K562 (cell line): ENCODE data around the gene DPY19L1. TPM values are rescaled to one million over a fixed set of nuclear protein-coding genes. Genes with fewer than 3 reads are reported as not detected.

Experiments used
- ATAC-seq: fragments of 200-7000 bp; cut with Tn5 transposase; 3 replicates; pipeline ENCODE4 v1.9.1; 2020; ENCODE audit warnings: moderate library complexity
- BruUV-seq: library from RNA; stranded (reverse); fragments of 400-500 nt; replicated peaks from 2 replicates; lab custom pipeline; 2021; lab: Mats Ljungman, UMichigan
- CTCF ChIA-PET: fragments of 300-600 bp; formaldehyde crosslinking; extraction: SDS; loops from one replicate; lab custom pipeline; 2021; ENCODE audit warnings: low intra/inter-chr PET ratio; lab: Yijun Ruan, JAX
- POLR2A ChIA-PET: fragments of 300-600, 350-650 bp; sonication (Branson Sonifier 250); formaldehyde crosslinking; extraction: SDS; loops from one replicate; lab custom pipeline; 2021; ENCODE audit warnings: antibody characterized with exemption, inconsistent platforms; lab: Yijun Ruan, JAX
- DNase-seq, 4 experiments: peaks; one replicate each; pipeline versions ENCODE4 v3.0.0 to v3.0.0-alpha.2; 2011 to 2018; ENCODE audit warnings: low spot score in 3 of 4, mixed read lengths in 3 of 4; ENCODE audit errors: extremely low read depth in 1 of 4
- FAIRE-seq: peaks from 2 replicates; lab custom pipeline; 2011; peaks lifted over from hg19 to GRCh38; lab: Jason Lieb, UNC
- H2AFZ ChIP-seq: 2 replicates; pipeline ENCODE4 v1.6.0; 2011; ENCODE audit warnings: low read depth, low read length, control low read depth, inconsistent platforms
- H3K27ac ChIP-seq: fragments of 200-600 bp; 3 replicates; pipeline ENCODE4 v1.8.0; 2011; ENCODE audit warnings: low read depth, mild to moderate bottlenecking, control low read depth, inconsistent platforms, low read length, moderate library complexity, mixed read lengths; ENCODE audit errors: extremely low read depth
- H3K27me3 ChIP-seq, 2 experiments: fragments of 300-600 bp in 1 of 2; 2 replicates in 1 of 2; 3 replicates in 1 of 2; pipeline versions ENCODE4 v1.6.0 to v1.8.0; 2011; ENCODE audit warnings: inconsistent platforms in 2 of 2, low read length in 2 of 2, mild to moderate bottlenecking in 1 of 2, mixed read lengths in 1 of 2, moderate library complexity in 1 of 2; ENCODE audit not compliant: control insufficient read depth in 2 of 2, insufficient read depth in 2 of 2
- H3K36me3 ChIP-seq: fragments of 300-600 bp; 3 replicates; pipeline ENCODE4 v1.8.0; 2011; ENCODE audit warnings: mild to moderate bottlenecking, low read length, inconsistent platforms; ENCODE audit not compliant: control insufficient read depth, insufficient read depth
- H3K4me1 ChIP-seq, 2 experiments: fragments of 200-600 bp in 1 of 2; replicated peaks in 1 of 2; 2 replicates in 1 of 2; 3 replicates in 1 of 2; pipeline versions ENCODE4 v1.5.1 to v1.8.0; 2011; ENCODE audit warnings: inconsistent platforms in 2 of 2, low read length in 2 of 2, mild to moderate bottlenecking in 1 of 2, mixed read lengths in 1 of 2, moderate library complexity in 1 of 2; ENCODE audit not compliant: control insufficient read depth in 2 of 2, insufficient read depth in 2 of 2
- H3K4me2 ChIP-seq: 2 replicates; pipeline ENCODE4 v1.6.1; 2011; ENCODE audit warnings: low read length, control low read depth, inconsistent platforms, mixed read lengths; ENCODE audit not compliant: insufficient read depth
- H3K4me3 ChIP-seq: fragments of 200-600 bp; sonication (generic), shearing (Covaris generic); 2 replicates; pipeline ENCODE4 v1.5.1; 2016; ENCODE audit warnings: control low read depth, inconsistent platforms
- H3K79me2 ChIP-seq: fragments of 200-600 bp; 3 replicates; pipeline ENCODE4 v1.8.0; 2011; ENCODE audit warnings: low read length, inconsistent platforms; ENCODE audit not compliant: control insufficient read depth, insufficient read depth
- H3K9ac ChIP-seq, 2 experiments: 2 replicates each; pipeline versions ENCODE4 v1.6.0 to v1.6.1; 2011; ENCODE audit warnings: low read depth in 2 of 2, low read length in 2 of 2, control low read depth in 1 of 2, inconsistent platforms in 1 of 2, mild to moderate bottlenecking in 1 of 2, mixed read lengths in 1 of 2; ENCODE audit not compliant: insufficient read depth in 1 of 2
- H3K9me1 ChIP-seq: one replicate; pipeline ENCODE4 v1.6.0; 2011; ENCODE audit warnings: inconsistent platforms, mild to moderate bottlenecking, low read length, moderate library complexity; ENCODE audit not compliant: control insufficient read depth, insufficient read depth
- H3K9me3 ChIP-seq: replicated peaks from 2 replicates; pipeline ENCODE4 v1.5.1; 2011; ENCODE audit warnings: low read depth, low read length, inconsistent platforms; ENCODE audit not compliant: control insufficient read depth, insufficient read depth
- H4K20me1 ChIP-seq: replicated peaks from 2 replicates; pipeline ENCODE4 v1.6.1; 2011; ENCODE audit warnings: low read length, inconsistent platforms, mixed read lengths; ENCODE audit not compliant: control insufficient read depth, insufficient read depth
- CEBPB ChIP-seq: fragments of 450-650 bp; IDR thresholded peaks from 2 replicates; pipeline ENCODE4 v1.6.1; 2016; ENCODE audit warnings: missing genetic modification characterization, missing compliant biosample characterization
- CEBPG ChIP-seq, 3 experiments: fragments of 200-800 bp in 1 of 3; sonication (Bioruptor generic) in 1 of 3; sonication (generic) in 1 of 3; formaldehyde crosslinking in 1 of 3; IDR thresholded peaks in 2 of 3; conservative IDR thresholded peaks in 1 of 3; 2 replicates each; pipeline versions ENCODE4 v1.6.1 to v1.8.0; 2016 to 2022; ENCODE audit warnings: missing compliant biosample characterization in 2 of 3, missing genetic modification characterization in 2 of 3, mild to moderate bottlenecking in 1 of 3, missing genetic modification reagents in 1 of 3
- SMARCA5 ChIP-seq: fragments of 450-650 bp; IDR thresholded peaks from 2 replicates; pipeline ENCODE4 v1.6.1; 2016
- in situ Hi-C: fragments of 300-500 bp; cut with MboI; formaldehyde crosslinking; loops from 4 replicates; pipeline ENCODE4 v1.15.0; 2018; ENCODE audit warnings: inconsistent platforms, mixed read lengths
- intact Hi-C: fragments of 100-400 bp; cut with micrococcal nuclease; formaldehyde crosslinking; loops from 2 replicates; pipeline ENCODE4 v1.14.2; 2022
- polyA plus RNA-seq, 8 experiments: library from polyadenylated mRNA; depleted of rRNA in 4 of 8; stranded (reverse) in 5 of 8; unstranded in 3 of 8; fragments of >200 nt; fragmentation: Nextera tagmentation in 2 of 8; fragmentation: Illumina TruSeq in 1 of 8; extraction: Ambion mirVana in 2 of 8; extraction: Trizol in 1 of 8; gene quantifications; 2 replicates each; pipeline versions ENCODE4 v1.2.1 to v1.2.3, GENCODE V29; 2011 to 2014; ENCODE audit warnings: inconsistent platforms in 1 of 8, missing spikeins in 1 of 8
- total RNA-seq, 7 experiments: library from RNA; depleted of rRNA in 6 of 7; stranded (reverse); fragments of >200 nt in 6 of 7; fragmentation: Illumina TruSeq in 2 of 7; extraction: Trizol in 2 of 7; gene quantifications; 2 replicates each; pipeline versions ENCODE4 v1.2.1 to v1.2.3, GENCODE V29; 2011 to 2021; ENCODE audit warnings: low replicate concordance in 1 of 7
- TF ChIP-seq, protein P1 (sequence below): IDR thresholded peaks from 2 replicates; pipeline ENCODE4 v1.6.1; 2011; ENCODE audit warnings: borderline replicate concordance, low read depth, mild to moderate bottlenecking, moderate library complexity, low read length; ENCODE audit not compliant: insufficient read depth, poor library complexity, severe bottlenecking

DPY19L1 gene
- total and polyA plus RNA-seq, 9 of the 15 experiments (the other 6 are each of a cell fraction or from before 2014, with no cell fraction given): 4.0 to 34.3 (median 22.1) TPM

DNA sequence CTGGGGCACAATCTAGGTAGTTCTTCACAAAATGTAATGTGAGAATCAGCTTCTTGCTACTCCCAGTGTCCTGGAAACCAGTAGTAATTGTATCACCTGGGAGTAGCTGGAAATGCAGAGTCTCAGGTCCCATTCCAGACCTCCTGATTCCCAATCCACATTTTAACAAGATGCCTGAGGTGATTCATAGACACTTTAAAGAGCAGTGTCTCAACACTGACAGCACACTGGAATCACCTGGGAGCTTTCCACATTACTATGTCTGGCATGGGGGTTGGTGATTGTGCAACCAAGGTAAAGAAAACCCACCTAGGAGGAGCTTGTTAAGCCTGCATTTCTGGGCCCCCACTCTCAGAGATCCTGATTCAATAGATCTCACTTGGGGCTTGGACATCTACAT lies 11.1 kb downstream of the DPY19L1 start:
- H3K36me3 ChIP-seq: no peaks in the 10 kb centered on the region
- no peaks in the 10 kb centered on the region for H3K9me1 ChIP-seq
- DNase-seq (no peak), FAIRE-seq (no peak), ATAC-seq (no peak)
- no peaks in the 10 kb centered on the region for H3K27me3 ChIP-seq
- intact Hi-C loops (no loop called here), in situ Hi-C loops (no loop called here)
- peaks cover 4 to 14% of the 10 kb centered on the region in 2 experiments; a peak in 4 of 5 replicates for H3K4me1 ChIP-seq
- H4K20me1 ChIP-seq: no peaks in the 10 kb centered on the region
- H3K4me3 ChIP-seq: no peak overlapping the region
- H3K9me3 ChIP-seq: no peaks in the 10 kb centered on the region
- no peak overlapping the region for H3K9ac ChIP-seq
- ChIA-PET CTCF (no interaction called here), POLR2A (interaction anchor here (1.3 kb wide), 1 partner anchor 10 kb away, joined by 4 read pairs; no protein-coding TSS in a partner anchor)
- peaks cover 79% of the 10 kb centered on the region for H3K79me2 ChIP-seq
- no TSS peak for BruUV-seq
- H2AFZ ChIP-seq: no peak overlapping the region
- no peak overlapping the region for H3K27ac ChIP-seq
- peak; percentile 65 for TF ChIP-seq CEBPB (tag)
- TF ChIP-seq, protein P1, sequence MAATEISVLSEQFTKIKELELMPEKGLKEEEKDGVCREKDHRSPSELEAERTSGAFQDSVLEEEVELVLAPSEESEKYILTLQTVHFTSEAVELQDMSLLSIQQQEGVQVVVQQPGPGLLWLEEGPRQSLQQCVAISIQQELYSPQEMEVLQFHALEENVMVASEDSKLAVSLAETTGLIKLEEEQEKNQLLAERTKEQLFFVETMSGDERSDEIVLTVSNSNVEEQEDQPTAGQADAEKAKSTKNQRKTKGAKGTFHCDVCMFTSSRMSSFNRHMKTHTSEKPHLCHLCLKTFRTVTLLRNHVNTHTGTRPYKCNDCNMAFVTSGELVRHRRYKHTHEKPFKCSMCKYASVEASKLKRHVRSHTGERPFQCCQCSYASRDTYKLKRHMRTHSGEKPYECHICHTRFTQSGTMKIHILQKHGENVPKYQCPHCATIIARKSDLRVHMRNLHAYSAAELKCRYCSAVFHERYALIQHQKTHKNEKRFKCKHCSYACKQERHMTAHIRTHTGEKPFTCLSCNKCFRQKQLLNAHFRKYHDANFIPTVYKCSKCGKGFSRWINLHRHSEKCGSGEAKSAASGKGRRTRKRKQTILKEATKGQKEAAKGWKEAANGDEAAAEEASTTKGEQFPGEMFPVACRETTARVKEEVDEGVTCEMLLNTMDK: no peak
- no peak for TF ChIP-seq CEBPG (CRISPR knock-in tag; IDR thresholded peaks at IDR 0.05)
- peak in 1 of 2 experiments; percentile 52; a peak in 1 of 4 replicates for TF ChIP-seq CEBPG (tag; conservative IDR thresholded peaks at IDR 0.05 in 1 of 2, IDR thresholded peaks at IDR 0.05 in 1 of 2)
- TF ChIP-seq SMARCA5: no peak
- TF ChIP-seq, all 486 proteins: peak for 2
- no peak overlapping the region for H3K4me2 ChIP-seq
